ENCODE results near the gene MGA. TPM values are rescaled to one million over a fixed set of nuclear protein-coding genes. Genes with fewer than 3 reads are reported as not detected.

Gene MGA
- total and polyA plus RNA-seq, 2 of the 8 experiments (the other 6 are each of a cell fraction or from before 2014, with no cell fraction given) = 7.6 to 53.2 TPM

DNA sequence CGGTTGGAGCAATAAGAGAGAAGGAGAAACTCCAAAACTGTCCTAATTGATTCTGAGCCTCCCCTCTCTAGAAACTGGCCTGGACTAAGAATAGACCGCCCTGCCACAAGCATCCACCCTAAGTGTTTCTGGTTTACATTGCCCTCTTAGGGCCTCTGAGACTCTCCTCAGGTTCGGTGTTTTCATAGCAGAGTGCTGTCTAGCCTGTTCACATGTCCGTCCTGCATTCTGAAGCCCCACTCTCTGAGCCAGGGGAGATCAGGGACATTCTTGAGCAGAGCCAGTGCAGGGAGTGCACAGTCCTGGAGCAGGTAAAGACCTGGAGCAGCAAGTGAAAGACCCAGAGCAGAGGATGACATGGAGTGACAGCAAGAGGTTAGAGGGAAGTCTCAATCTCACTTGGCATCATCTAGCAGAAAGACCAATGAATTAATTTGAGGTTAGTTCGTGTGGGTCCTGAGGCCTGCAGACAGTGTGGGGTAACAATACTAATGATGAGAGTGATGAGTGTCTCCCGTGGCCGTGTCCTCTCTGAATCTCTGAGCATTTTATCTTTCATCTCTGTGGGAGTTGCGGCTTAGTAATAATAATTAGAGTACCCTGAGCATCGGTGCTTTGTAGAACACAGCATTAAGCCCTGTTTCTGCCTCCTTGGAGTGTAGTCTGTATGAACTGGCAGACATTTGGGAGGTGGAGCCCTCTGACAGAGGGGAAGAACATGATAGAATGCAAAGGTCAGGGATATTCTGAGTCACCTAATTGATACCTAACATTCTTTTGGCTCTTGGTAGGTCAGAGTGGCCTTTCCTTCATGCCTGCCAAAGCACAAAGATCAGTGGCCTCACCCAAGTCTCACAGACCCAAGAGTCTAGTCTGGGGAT is 138.6 kb downstream of the MGA start:
- DNase-seq (ENCODE audit: low read depth in 1 of 2, low spot score in 2 of 2) (no peak), FAIRE-seq (no peak)
- no peak overlapping the region for H3K27ac ChIP-seq (ENCODE audit: low read depth, low read length)
- H3K4me2 ChIP-seq (ENCODE audit: insufficient read depth in 1 of 2, low read depth in 2 of 2, low read length in 2 of 2) = no peak overlapping the region
- H2AFZ ChIP-seq (ENCODE audit: low read length) = no peak overlapping the region
- no peak overlapping the region for H3K56ac ChIP-seq (replicated peaks; ENCODE audit: insufficient read length, low read depth, low read length)
- no peak overlapping the region for H4K8ac ChIP-seq (ENCODE audit: extremely low read depth, insufficient read depth, low read length)
- no peak overlapping the region for H2AK5ac ChIP-seq (ENCODE audit: low read depth, low read length)
- no peaks in the 10 kb centered on the region for H3K4me1 ChIP-seq (replicated peaks in 1 of 4; ENCODE audit: control insufficient read depth in 3 of 4, insufficient read depth in 4 of 4, low read length in 3 of 4)
- ChIA-PET POLR2A (ENCODE audit: partially characterized antibody) (no interaction called here), CTCF (ENCODE audit: partially characterized antibody) (interaction anchor here (0.8 to 4.1 kb wide), 3 partner anchors 12 to 18 kb away, joined by 3 to 24 read pairs (median 4); no protein-coding TSS in a partner anchor)
- H3K79me2 ChIP-seq (ENCODE audit: control insufficient read depth in 1 of 2, insufficient read depth in 2 of 2, low read length in 2 of 2) = no peaks in the 10 kb centered on the region; a peak in 1 of 4 replicates
- 87% methylated on average over 9 of the region's 9 CpGs; no CpG with 5 or more reads in 1 of the 2 experiments for WGBS, 2 experiments (ENCODE audit: extremely low coverage in 1 of 2, insufficient coverage in 1 of 2, insufficient read length in 1 of 2, insufficient replicate concordance in 2 of 2, low coverage in 1 of 2, low lambda C conversion rate in 2 of 2, missing lambda C conversion rate in 1 of 2)
- no peak overlapping the region for H3K9ac ChIP-seq (replicated peaks in 1 of 4; ENCODE audit: extremely low read depth in 1 of 4, low read depth in 3 of 4, low read length in 3 of 4)
- H2BK5ac ChIP-seq (ENCODE audit: low read depth, low read length) = no peak overlapping the region
- no peak overlapping the region for H3K18ac ChIP-seq (ENCODE audit: extremely low read depth, low read length)
- H3K4me3 ChIP-seq (ENCODE audit: extremely low read depth in 1 of 4, insufficient read depth in 2 of 4, low read depth in 3 of 4, low read length in 4 of 4) = no peak overlapping the region
- H3K14ac ChIP-seq (ENCODE audit: insufficient read length) = no peak overlapping the region
- no peak overlapping the region for H2BK15ac ChIP-seq (ENCODE audit: low read length)
- no peak overlapping the region for H4K91ac ChIP-seq (replicated peaks; ENCODE audit: insufficient read length, low read length)
- TF ChIP-seq RFX5 (IDR thresholded peaks at IDR 0.05; ENCODE audit: borderline replicate concordance, low read depth, low read length) (no peak), ZNF274 (IDR thresholded peaks at IDR 0.05; ENCODE audit: borderline replicate concordance, extremely low read depth, low read length) (no peak), CTBP2 (IDR thresholded peaks at IDR 0.05; ENCODE audit: borderline replicate concordance, insufficient read depth, insufficient read length, low read length) (no peak), SP1 (IDR thresholded peaks at IDR 0.05; ENCODE audit: low read depth, low read length) (no peak), RAD21 (IDR thresholded peaks at IDR 0.05 in 1 of 2, conservative IDR thresholded peaks at IDR 0.05 in 1 of 2; ENCODE audit: low read depth in 2 of 2, low read length in 2 of 2) (no peak), RNF2 (IDR thresholded peaks at IDR 0.05; ENCODE audit: borderline replicate concordance, low read depth, low read length, missing control alignments, poor library complexity, severe bottlenecking) (no peak), HDAC2 (IDR thresholded peaks at IDR 0.05; ENCODE audit: borderline replicate concordance in 1 of 2, low read depth in 2 of 2, low read length in 2 of 2) (no peak), HDAC6 (IDR thresholded peaks at IDR 0.05; ENCODE audit: low read depth, low read length) (no peak), YY1 (IDR thresholded peaks at IDR 0.05; ENCODE audit: low read depth, low read length) (no peak), BACH1 (IDR thresholded peaks at IDR 0.05; ENCODE audit: low read length) (no peak)
- TF ChIP-seq, protein P1, sequence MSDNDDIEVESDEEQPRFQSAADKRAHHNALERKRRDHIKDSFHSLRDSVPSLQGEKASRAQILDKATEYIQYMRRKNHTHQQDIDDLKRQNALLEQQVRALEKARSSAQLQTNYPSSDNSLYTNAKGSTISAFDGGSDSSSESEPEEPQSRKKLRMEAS (IDR thresholded peaks at IDR 0.05) = no peak
- H3K79me1 ChIP-seq (ENCODE audit: low read depth, low read length) = no peaks in the 10 kb centered on the region
- H2BK12ac ChIP-seq (ENCODE audit: low read depth, low read length) = no peak overlapping the region
- no peaks in the 10 kb centered on the region for H3K36me3 ChIP-seq (ENCODE audit: control insufficient read depth in 2 of 4, insufficient read depth in 4 of 4, low read length in 3 of 4)
- H4K20me1 ChIP-seq (replicated peaks in 1 of 2; ENCODE audit: control insufficient read depth in 1 of 2, insufficient read depth in 2 of 2, low read length in 2 of 2) = peaks cover 0 to 2% of the 10 kb centered on the region in 2 experiments
- H3K9me3 ChIP-seq (ENCODE audit: insufficient read depth in 2 of 2, low read depth in 1 of 2, low read length in 1 of 2) = no peaks in the 10 kb centered on the region
- no peak overlapping the region for H3K4ac ChIP-seq (replicated peaks; ENCODE audit: insufficient read length, low read depth, low read length)
- H2BK120ac ChIP-seq (replicated peaks; ENCODE audit: low read depth, low read length) = no peak overlapping the region
- no peak overlapping the region for H4K5ac ChIP-seq (ENCODE audit: insufficient read length, low read depth, low read length)
- H3K27me3 ChIP-seq (replicated peaks in 1 of 4; ENCODE audit: control insufficient read depth in 3 of 4, extremely low read depth in 1 of 4, insufficient read depth in 3 of 4, low read length in 3 of 4) = no peaks in the 10 kb centered on the region
- H2BK20ac ChIP-seq (ENCODE audit: low read length) = no peak overlapping the region
- H3K23ac ChIP-seq (ENCODE audit: insufficient read length) = no peak overlapping the region
- no peaks in the 10 kb centered on the region for H3K23me2 ChIP-seq (ENCODE audit: low read depth, low read length)

All from H1 (cell line).